A673 (cell line): ENCODE data around the gene DPP10.

Source experiments
- CTCF ChIP-seq: fragments of 300-800, 200-600 bp; sonication (generic); conservative IDR thresholded peaks from 2 replicates; pipeline ENCODE4 v1.5.1; 2017; ENCODE audit warnings: low read depth, mild to moderate bottlenecking, antibody characterized with exemption, low read length, moderate library complexity, mixed read lengths
- EZH2 ChIP-seq: fragments of 200-600 bp; sonication (generic); IDR thresholded peaks from 2 replicates; pipeline ENCODE4 v1.6.1; 2017; ENCODE audit warnings: borderline replicate concordance, low read depth, mild to moderate bottlenecking, mixed read lengths, antibody characterized with exemption, low read length; ENCODE audit not compliant: poor library complexity, severe bottlenecking

DNA sequence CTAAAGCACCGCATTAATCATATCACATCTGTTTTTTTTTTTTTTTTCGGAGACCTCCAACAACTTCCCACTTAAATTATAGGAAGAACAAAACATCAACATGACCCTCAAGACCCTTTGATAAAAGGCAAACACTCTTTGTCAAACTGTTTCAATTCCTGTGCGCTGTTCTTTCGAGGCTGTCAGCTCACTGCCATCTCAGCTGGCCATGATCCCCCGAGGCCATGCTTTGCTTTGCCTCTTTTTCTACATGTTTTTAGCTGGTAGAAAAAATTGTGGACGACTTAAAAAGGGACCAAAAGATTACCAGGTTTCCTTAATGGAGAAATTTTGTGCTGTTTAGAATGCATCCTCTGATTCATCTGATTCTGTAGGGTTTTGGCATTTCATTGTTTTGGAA is 138.2 kb downstream of the DPP10 start:
- TF ChIP-seq CTCF (no peak), EZH2 (no peak)
